KG1 (cell line): ENCODE measurements around the gene CISH.

ENCODE experiments used
- DNase-seq: peaks from one replicate; lab custom pipeline; 2025; lab: John Stamatoyannopoulos, UW

Gene CISH, protein sequence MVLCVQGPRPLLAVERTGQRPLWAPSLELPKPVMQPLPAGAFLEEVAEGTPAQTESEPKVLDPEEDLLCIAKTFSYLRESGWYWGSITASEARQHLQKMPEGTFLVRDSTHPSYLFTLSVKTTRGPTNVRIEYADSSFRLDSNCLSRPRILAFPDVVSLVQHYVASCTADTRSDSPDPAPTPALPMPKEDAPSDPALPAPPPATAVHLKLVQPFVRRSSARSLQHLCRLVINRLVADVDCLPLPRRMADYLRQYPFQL

DNA sequence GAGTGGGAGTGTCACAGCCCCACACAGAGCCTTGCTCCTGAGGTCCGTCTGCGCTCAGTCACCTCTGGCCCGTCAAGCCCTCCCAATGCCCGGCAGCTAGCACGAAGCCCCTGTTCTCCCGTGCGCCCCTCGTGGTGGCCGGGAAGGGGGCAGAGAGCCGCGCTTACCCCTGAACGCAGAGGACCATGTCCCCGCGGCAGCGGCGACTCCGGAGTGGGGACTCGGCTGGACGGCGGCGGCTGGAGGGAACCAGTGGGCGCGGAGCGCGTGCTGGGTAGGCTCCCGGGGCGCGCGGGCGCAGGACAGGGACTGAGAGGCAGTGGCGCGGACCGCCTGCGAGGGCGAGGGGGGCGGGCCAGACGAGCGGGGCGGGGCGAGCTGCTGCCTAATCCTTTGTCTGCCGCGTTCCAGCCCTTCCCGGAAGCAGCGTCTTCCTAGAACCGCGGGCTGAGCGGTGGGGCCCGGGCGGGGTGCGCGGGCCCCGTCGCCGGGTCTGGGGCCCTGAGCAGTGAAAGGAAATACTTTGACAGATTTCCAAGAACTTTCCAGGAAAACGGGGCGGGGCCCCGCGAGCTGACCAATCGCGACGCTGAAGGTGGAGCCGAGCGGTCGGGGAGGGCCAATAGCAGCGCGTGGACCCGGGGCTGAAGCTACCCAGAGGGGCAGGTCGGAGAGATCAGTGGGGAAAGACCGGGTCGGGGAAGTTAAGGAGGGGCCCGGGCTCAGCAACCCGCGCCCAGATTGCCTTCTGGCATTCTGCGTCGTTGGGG, at the start of gene CISH:
CISH (minus strand) TSS at position 311 of the 770 bp plus-strand sequence; CDS start at position 187, 124 bp downstream.
- DNase-seq = peak; percentile 99

DNA sequence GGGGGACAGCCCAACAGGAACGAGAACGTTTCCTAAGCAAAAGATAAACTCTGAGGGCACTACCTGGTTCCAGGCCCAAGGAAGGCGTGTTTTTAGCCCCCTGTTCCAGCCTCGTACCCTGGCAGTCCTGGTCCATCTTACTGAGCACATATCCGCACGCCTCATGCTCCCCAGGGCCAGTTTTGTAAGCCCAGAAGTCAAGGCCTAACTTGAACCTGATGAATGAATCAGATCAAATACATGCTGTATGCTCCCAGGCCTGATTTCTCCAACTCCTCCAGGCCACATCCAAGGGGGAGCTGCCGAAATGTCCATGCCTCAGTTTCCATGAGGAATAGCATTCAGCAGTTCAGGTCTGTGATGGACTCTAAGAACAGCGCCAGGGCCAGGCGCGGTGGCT, 48.8 kb upstream of the CISH start:
- DNase-seq = no peak

DNA sequence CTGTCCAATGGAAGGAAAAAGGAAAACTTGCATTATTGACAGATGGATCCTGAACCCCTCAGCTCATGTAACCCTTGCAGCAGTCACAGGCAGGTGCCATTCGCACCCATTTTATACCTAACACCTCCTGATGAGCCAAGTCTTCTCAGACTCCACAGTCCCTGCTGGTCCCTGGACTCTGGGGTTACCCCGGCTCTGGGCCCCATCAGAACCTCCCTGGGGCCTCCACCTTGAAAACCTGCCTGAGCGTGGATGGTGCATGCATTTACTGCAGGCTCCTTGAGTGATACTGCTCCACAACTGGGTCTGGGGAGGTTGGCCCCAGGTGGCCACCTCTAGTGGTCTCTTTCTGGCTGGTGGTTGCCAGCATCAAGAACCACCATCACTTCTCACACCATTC, 47.3 kb upstream of the CISH start:
- no peak for DNase-seq

DNA sequence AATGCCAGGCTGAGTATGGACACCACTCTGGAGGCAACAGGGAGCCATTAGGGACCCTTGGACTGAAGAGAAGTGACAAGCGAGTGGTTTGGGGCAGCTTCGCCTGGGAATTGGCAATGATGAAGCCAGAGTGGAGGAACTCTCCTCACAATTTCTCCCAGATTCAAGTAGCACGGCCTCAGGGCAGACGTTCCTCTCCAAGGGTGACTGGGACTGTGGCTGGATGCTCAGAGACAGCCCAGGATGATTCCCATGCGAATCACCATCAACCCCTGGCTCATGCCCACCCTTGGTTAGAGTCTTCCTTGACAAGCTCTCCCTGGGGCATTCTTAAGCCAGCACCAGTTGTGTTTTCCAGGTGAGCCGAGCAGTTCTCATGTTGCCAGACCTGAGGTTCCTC, 46.8 kb upstream of the CISH start:
- DNase-seq = no peak

DNA sequence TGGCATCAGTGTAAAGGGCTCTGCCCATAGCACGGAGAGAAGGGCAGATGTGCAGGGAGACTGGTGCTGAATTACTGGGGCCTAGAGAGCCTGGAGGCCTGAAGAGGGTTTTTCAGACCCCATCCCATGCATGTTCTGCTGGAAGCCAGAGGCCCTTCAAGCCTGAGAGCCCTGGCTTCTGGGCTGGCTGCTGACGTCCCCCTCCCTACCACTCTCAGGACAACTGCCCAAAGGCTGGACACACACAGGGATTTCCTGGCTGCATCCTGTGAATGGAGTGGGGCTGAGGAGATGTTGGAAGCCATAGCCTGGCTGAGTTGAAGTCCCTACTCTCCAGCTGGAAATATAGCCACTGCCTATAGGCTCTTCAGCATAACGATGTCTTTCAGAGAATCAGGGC, 46.2 kb upstream of the CISH start:
- no peak for DNase-seq

DNA sequence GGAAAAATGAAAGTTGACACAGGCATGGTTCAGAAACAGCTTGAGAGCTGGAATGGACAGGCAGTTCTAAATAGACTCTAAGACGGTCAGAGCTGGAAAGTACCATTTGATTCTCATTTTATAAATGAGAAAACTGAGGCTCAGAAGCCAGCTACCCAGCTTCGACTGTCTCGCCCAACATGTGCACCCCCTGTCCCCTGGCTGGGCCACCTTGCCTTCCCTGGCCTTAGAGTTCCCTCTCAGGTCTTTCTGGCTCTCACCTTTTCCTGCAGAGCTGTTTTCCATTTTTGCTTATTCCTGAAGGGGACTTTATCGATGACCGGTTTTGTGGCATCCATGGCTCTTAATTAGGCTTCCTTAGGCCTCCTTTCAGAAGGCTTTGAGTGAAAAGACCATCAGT, 45.8 kb upstream of the CISH start:
- no peak for DNase-seq

DNA sequence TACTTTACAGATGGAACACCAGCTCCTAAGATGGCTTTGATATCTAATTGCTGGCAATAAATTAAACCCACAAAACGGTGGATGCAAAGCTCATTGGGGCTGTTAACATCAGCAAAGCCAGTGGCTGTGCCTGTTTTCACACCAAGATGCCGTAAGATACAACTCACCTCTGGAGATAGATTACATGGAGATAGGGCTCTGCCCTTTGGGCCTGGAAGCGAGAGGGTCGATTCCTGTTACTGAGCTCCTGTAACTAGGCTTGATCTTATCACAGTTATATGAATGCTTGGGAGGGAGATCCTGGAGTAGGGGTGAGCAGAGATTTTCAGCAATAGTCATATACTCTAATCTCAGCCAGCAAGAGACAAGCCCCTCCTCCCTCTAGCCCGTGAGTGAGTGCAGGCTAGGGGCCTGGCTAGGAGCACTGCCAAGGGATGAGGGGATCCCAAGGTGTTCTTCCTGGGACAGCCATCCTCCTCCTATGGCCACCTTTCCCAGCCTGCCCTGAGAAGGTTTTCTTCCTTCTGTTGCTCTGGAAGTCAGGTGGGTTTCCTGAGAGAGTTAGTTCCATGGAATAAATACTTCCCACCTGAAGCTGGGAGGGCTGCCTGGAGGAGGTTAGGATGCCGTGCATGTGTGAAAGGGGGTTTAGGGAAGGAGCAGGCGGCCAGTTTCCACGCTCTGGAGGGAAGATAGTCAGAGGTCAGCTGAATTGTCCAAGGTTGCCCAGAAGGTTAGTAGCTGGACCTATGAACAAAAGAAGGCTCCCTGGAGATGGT, 45.0 kb upstream of the CISH start:
- no peak for DNase-seq

DNA sequence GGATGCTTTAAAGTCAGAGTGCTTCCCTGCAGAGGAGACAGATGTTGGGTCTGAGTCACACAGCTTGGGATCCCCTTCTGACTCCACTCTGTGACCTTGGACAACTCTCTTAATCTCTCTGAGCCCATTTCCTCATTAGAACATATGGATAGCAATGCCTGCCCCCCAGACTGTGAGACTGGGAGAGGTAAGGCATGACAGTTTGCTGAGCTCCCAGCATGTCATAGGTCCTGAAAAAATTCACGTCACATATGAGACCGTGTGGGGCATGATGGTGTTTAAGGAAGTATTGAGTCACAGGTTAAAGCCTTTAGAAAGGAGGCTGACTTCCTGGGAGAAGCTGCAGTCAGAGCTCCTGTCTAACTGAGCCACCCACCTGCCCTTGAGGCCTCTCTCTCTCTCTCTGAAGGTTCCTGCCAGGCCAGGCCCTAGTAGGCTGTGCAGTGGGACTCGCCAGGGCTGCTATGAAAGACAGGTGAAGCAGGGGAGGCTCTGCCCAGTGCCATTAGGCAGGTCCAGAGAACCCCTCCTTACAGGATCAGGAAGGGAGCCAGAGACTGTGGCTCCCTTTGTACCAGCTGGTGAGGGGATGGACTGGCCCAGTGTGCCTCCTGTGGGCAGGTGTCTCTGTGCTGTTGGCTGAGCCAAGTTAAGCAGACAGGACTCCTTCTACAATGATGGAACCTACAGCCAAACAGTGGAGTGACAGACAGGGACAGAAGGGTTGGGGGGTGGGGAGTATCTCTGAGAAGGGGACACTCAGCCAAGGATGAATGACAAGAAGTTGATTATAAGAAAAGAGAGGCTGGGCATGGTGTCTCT, 43.6 kb upstream of the CISH start:
- DNase-seq = no peak

DNA sequence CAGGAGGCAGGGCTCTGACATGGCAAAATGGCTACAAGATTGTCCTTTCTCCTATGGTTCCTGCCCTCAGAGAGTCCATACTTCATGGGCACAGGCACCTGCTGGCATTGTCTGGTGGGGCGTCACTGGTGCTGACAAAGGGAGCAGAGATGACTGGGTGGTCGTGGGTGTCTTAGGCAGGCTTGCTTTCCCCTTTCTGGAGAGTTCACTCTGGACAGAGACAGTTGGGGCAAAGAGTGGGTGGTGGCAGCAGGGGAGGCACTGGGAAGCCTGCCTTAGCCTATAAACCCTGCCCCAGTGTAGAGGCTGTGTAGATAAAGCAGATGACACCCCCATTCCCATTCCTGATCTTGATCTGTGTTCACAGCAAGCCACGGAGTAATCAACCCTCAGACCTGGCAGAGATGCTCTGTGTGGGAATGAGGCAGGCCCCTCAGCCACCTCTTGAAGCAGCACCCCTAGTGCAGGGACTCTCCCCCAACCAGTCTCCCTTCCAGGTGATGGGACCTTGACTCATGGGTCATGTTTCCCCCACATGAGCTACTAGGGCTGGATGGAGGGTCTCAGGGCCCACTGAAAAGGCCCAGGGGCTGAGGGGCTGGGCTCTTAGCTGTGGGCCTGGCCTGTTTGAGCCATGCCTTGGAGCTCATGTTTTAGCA, 42.5 kb upstream of the CISH start:
- DNase-seq = no peak

DNA sequence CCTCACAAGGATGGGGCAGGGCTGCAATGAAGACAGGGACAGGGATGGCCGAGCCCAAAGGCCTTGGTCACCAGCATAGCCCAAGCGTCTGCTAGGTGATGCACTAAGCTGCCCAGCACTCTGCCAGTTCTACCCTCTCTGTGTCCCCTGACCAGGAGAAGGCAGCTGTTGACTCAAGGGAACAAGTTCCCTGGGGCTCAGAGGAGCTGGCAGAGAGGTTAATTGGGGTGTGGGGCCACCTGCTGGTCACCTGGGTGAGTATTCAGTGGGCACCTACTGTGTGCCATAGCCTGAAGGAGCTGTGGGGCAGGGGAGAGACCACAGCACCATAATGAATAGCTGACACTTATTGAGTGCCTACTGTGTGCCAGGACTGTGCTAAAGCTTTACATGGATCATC, 41.1 kb upstream of the CISH start:
- no peak for DNase-seq

DNA sequence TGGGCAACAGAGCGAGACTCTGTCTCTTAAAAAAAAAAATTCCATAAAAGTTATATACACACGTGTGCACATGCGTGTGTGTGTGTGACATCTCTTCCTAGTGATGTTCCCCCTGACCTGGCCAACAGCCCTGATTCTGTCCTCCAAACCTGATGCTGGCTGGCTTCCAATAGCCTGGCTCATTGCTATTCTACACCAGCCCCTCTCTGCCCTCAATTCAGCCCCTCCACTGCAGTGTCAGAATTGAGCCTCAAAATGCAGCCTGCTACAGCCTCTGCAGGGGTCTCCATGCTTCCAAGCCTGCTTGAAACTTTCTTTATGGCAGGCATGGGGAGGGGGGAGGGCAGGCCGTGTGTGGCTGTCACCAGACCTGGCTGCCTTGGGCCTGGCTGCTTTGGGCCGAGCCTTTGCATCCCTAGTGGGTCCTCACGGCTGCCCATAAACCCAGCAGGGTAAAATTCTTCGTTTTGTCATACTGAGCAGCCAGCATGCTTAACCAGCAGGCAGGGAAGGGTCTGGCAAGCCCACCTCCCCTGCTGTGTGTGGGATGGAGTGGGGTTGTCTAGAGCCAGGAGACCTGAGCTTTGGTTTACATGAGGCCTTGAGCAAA, 40.5 kb upstream of the CISH start:
- no peak for DNase-seq

DNA sequence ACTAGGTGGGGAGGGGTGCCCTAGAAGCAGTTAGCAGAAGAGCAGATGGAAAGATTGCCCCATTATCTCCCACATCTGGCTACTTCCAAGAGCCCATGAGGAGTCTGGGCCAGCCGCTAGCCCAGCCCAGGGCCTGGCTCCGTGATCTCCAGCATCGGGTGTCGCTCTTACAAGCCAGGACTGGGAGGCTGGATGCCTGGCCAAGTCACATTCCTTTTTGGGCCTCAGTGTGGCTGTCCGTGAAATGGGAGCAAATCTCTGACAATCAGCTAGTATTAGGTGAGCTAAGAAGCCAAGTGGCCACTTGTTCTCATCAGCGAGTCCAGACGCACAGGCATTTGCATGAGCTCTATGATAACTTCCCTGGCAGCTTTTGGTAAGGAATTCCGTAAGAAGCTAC, 39.9 kb upstream of the CISH start:
- no peak for DNase-seq

DNA sequence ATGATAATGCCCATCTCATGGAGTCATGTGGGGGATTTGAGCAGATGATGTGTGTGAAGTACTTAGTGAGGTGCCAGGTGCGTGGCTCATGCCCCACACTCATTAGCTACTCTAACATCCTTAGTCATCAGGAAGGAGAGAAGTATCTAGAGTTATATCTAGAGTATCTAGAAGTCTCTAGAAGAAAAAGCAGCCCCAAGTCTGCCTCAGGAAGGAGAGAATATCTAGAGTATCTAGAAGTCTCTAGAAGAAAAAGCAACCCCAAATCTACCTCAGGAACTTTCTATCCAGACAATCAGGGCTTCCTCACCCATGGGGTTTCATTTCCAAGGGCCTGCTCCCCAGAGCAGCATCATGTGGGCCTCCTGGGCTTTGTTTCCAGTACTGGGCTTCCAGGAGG, 38.4 kb upstream of the CISH start:
- DNase-seq = no peak

DNA sequence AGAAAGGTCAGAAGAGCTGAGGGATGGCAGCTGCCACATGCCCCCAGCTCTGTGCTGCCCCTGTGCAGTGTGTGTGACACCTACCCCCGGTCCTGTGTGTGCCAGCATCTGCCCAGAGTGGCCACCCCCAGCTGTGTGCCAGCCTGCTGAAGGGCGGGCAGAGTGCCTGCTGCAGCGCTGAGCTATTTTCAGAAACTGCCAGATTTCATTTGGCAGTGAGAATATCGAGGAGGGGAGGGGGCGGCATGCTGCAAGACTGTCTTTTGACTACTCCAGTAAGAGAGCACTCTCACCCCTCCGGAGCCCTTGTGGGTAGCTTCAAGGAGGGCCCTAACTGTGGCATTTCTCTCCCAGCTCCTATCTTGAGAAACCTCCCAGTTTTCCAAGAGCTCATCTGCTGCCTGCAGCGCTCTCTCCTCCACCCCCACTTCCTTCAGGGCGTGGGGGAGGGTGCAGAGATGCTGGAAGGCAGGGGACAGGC, 37.9 kb upstream of the CISH start:
- no peak for DNase-seq

DNA sequence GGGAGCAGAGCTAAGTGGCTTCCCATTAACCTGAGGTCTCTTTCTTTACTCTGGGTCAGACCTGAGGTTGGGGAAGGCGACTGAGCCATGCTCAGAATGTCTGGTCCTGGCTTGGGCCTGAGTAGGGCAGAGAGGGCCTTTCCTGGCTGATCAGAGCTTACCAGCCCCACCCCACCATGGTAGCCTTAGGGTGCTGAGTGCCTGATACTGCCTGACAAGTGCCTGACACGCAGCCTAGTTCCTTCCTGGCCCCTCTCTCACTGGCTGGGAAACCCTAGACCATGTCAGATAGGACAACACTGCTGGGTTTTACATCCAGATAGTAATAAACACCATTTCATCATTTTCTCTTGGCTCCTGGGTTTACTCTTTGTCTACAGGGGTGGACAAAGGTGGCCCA, 37.4 kb upstream of the CISH start:
- no peak for DNase-seq

DNA sequence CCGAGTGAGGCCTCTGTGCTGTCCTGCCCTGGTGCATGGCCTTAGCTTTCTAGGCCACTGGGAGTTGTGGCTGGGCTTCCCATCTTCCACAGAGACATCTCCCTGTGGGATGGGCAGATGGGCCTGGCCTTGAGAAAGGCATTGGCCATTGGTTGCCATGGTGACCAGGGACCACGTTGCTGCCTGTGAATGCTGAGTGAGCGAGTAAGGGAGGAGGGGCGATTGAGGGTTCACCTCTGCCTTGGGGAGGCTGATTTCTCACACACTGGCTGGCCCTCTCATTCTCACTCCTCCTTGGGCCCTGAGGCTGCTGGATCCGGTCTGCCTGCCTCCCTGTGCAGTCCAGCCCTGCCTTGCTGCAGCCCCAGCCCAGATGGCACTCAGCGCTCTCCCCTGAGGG, 36.7 kb upstream of the CISH start:
- no peak for DNase-seq

DNA sequence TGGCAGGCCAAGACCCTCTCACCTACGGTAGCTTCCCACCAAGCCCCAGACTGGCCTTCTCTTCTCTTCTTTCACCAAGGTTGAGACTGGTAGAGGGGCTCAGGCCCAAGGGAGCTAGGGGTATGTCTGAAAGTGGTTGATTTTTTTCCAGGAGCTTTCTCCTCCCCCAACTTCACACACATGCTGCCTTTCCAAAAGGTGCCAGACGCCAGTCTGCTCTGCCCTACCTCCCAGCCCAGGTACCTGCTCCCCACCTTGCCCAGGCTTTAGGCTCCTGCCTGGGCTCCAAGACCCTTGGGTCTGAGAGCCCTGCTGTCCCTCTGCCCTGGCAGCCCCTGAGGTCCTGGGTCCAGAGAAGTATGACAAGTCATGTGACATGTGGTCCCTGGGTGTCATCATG, 33.8 kb upstream of the CISH start:
- DNase-seq = no peak

DNA sequence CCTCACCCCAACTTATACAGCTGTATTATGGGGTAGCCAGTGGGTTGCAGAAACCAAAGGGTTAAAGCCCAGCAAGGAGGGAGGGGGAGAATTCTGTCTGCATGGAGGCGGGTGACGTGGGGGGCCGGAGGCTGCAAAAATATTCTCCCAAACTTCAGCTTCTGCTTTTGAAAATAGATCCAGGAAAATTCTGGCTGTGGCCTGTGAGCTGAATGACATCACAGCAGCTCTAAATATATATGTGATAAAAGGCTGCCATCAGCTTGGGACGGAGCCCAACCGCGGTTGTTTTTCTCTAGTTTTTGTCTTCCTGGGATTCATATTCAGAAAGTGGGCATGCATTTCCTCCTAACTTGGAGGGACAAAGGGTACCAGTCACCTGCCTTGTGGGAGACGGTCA, 33.0 kb upstream of the CISH start:
- no peak for DNase-seq

DNA sequence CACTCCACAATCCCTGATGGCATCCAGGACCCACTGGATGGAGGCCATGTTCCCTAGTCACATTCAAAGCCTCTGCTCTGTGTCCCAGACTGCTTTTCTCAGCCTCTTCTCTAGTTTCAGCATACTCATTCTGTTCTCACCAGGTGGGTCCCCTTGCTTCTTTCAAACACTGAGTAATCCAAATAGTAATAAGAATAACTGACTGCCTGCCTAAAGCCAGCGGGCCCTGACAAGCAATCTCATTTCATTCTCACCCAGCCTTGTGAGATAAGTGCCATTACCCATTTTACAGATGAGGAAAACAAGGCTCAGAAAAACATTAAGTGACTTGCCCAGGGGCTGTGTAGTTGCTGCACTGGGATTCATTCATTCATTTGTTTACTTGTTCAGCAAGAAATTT, 30.8 kb upstream of the CISH start:
- DNase-seq = no peak

DNA sequence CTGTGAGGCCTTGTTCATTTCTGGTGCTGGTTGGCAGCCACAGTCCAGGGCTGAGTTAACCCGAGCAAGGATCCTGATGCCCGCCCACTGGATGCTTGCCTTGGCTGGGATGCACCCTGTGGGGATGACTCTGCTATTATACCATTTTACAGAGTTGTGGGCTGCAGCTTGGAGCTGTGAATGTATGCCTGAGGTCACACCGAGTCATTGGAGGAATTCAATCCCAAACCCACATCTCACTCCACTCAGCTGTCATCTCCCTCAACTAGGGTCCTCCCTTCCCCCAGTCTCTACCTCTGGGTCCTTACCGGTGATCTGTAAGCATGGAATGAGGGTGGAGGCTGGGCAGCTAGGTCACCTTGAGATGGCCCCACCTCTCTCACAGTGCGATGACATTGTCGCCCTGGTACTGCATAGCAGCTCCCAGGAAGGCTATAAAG, 27.5 kb upstream of the CISH start:
- DNase-seq = no peak

DNA sequence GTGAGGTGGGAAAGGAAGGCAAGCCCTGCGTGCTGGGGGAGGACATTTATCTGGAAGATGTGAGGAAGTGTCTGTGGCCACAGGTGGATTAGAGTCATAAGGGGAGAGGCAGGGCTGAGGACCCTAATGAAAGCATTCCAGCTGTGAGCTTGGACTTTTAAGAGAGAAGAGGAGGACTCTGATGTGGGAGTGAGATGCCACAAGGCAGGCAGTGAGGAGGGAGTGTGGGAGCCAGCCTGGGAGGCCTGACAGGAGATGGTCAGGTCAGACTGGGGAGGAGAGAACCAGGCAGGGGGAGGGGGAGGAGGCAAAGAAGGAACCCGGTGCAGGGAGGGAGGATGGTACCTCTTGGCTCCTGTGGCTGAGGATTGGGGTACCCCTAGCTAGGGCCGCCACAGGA, 26.4 kb upstream of the CISH start:
- DNase-seq = no peak
